ENCODE measurements around the gene ZNF546. TPM values are rescaled to one million over a fixed set of nuclear protein-coding genes. Genes with fewer than 3 reads are reported as not detected.

Gene ZNF546
- total and polyA plus RNA-seq, 12 donors, result 4.0 to 15.0 (median 6.4) TPM

DNA sequence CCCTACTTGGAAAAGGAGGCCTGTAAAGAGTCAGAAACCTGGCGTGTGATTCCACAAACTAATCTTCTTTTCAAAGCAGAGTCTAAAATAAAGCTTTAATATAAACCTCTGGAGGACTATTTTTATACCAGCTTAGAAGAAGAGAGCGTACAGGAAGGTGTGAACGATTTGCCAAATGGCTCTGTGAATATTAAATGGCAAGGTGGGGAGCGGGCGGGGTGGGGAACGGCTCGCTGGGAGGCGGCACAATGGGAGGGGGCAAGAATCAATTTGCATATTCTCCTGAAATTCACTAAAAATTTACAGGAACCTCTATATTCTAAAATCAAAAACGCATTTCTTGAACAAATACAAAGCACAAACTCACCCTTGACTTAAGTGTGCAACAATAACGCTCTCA, 58.2 kb downstream of the ZNF546 start:
- H3K9me3 ChIP-seq (replicated peaks in 1 of 3), result peaks cover 0 to 20% (median 8%) of the 10 kb centered on the region in 3 donors
- WGBS, 4 donors, result 39 to 59% (median 52%) methylated on average over 10 of the region's 10 CpGs

DNA sequence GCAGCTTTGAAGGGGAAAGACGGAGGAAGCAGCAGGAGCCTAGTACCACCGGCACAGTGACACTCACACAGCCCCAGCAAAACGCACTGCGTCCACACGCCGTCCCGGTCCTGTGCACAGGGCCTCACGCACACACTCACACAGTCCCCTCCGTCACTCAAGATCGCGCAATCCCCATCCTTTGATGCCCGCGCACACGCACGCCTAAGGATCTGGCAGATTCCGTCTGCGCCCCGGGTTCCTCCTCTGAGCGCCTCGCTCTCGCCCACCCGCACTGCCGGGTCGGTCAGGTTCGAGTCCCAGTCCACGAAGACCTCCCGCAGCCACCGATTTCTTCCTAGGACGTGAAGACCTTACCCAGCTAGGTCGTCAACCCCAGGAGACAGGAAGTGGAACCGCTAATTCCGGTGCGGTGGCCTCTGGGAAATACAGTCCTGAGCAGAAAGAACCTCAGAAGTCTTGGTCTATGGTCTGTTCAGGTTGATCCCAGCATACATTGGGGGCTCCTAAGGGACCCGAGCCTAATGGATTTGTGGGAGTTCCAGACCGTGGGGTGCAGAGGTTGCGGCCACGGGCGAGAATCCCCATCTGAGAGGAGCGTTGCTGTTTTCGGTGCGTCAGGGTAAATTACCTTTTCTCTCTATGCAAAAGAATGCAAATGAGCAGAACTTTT, 59.1 kb downstream of the ZNF546 start, which contains the start of gene ZNF780B:
ZNF780B (minus strand) TSS at position 400 of the 673 bp plus-strand sequence. CDS start 5,899 bp downstream, outside the sequence.
- Histone ChIP-seq H3K4me3 (peak within 1 kb of the TSS; percentile 67 to 89 (median 87)), H3K36me3 (replicated peaks in 1 of 2) (no peaks in the 10 kb centered on the region), H3K27ac (peak within 1 kb of the TSS in 4 of 5 donors; percentile 26 to 77 (median 60)), H3K4me1 (replicated peaks in 1 of 2) (peaks cover 4 to 13% of the 10 kb centered on the region in 2 donors), H3K9me3 (replicated peaks in 1 of 3) (peaks cover 0 to 22% (median 8%) of the 10 kb centered on the region in 3 donors), H3K27me3 (no peaks in the 10 kb centered on the region)
- DNase-seq, result peak; percentile 53 to 81 (median 63)
- peak in 1 of 2 donors; percentile 10 for TF ChIP-seq POLR2A (IDR thresholded peaks at IDR 0.05)
- TF ChIP-seq CTCF (IDR thresholded peaks at IDR 0.05), result no peak
- intact Hi-C loops (cut with DNase I), result no loop called here
- WGBS, 4 donors, result 0 to 1% (median 1%) methylated on average over 22 to 41 of the region's 41 CpGs

More for the DNA sequence above, 58.2 kb downstream of the ZNF546 start:
- DNase-seq, result no peak
- no peaks in the 10 kb centered on the region for H3K27me3 ChIP-seq
- no peak for TF ChIP-seq CTCF (IDR thresholded peaks at IDR 0.05)
- TF ChIP-seq POLR2A (IDR thresholded peaks at IDR 0.05), result no peak
- peak overlapping the region in 2 of 4 donors; percentile 67 to 87 for H3K4me3 ChIP-seq
- H3K27ac ChIP-seq, result peak overlapping the region in 2 of 5 donors; percentile 58 to 77
- no peaks in the 10 kb centered on the region for H3K36me3 ChIP-seq (replicated peaks in 1 of 2)
- intact Hi-C loops (cut with DNase I), result no loop called here
- H3K4me1 ChIP-seq (replicated peaks in 1 of 2), result peaks cover 4 to 13% of the 10 kb centered on the region in 2 donors

DNA sequence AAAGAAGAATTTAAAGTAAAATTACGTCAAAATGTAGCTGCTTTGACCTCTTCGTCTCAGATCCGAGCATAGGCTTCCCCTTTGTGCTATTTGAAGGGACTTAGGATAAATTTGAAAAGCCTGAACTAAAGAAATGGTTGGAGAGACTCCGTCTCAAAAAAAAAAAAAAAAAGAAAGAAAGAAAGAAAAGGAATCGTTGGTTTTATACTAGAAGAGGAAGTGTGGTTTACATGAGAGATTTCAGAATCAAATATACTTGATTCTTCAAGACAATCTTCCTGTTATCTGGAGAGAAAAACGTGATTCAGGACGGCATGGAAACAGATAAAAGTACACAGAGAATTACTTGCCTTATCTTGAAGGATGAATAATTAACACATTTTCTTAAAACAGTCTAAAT, 59.6 kb downstream of the ZNF546 start:
- Histone ChIP-seq H3K4me3 (peak overlapping the region; percentile 67 to 89 (median 87)), H3K36me3 (replicated peaks in 1 of 2) (no peaks in the 10 kb centered on the region), H3K27ac (peak overlapping the region in 4 of 5 donors; percentile 26 to 77 (median 60)), H3K9me3 (replicated peaks in 1 of 3) (peaks cover 0 to 20% (median 8%) of the 10 kb centered on the region in 3 donors), H3K4me1 (replicated peaks in 1 of 2) (peaks cover 4 to 13% of the 10 kb centered on the region in 2 donors), H3K27me3 (no peaks in the 10 kb centered on the region)
- DNase-seq, result no peak
- WGBS, 4 donors, result 1 to 5% (median 3%) methylated on average over 7 of the region's 7 CpGs
- TF ChIP-seq POLR2A (IDR thresholded peaks at IDR 0.05), result no peak
- no peak for TF ChIP-seq CTCF (IDR thresholded peaks at IDR 0.05)
- intact Hi-C loops (cut with DNase I), result no loop called here

- intact Hi-C loops (cut with DNase I), result no loop called here
- 83 to 92% (median 87%) methylated on average over 1 of the region's 1 CpG for WGBS, 4 donors
- Histone ChIP-seq H3K4me3 (no peak overlapping the region), H3K27me3 (no peaks in the 10 kb centered on the region), H3K9me3 (replicated peaks in 1 of 3) (peaks cover 0 to 14% (median 8%) of the 10 kb centered on the region in 3 donors), H3K36me3 (replicated peaks in 1 of 2) (no peaks in the 10 kb centered on the region), H3K27ac (no peak overlapping the region), H3K4me1 (replicated peaks in 1 of 2) (peaks cover 4 to 13% of the 10 kb centered on the region in 2 donors)
- no peak for DNase-seq
- TF ChIP-seq CTCF (IDR thresholded peaks at IDR 0.05) (no peak), POLR2A (IDR thresholded peaks at IDR 0.05) (no peak)
These were observed 60.3 kb downstream of the ZNF546 start for GRCh38 chr19:40057166-40057565.

All from adrenal gland (tissue), 12 donors.